ENCODE data around the gene B4GALT2.

The B4GALT2 gene

GRCh38 chr1:44038876-44039657 is 60.1 kb downstream of the B4GALT2 start:
- Mint-ChIP-seq H3K27me3 (peaks cover 2% of the 10 kb centered on the region), H3K9me3 (no peaks in the 10 kb centered on the region), H3K4me1 (no peaks in the 10 kb centered on the region), H3K4me3 (no peak overlapping the region), H3K36me3 (ENCODE audit: low read depth) (no peaks in the 10 kb centered on the region), H3K27ac (no peak overlapping the region)
- ATAC-seq (no peak), DNase-seq (no peak)

- Mint-ChIP-seq H3K27ac (no peak overlapping the region), H3K9me3 (no peaks in the 10 kb centered on the region), H3K36me3 (ENCODE audit: low read depth) (no peaks in the 10 kb centered on the region), H3K27me3 (peaks cover 2% of the 10 kb centered on the region), H3K4me1 (no peaks in the 10 kb centered on the region), H3K4me3 (no peak overlapping the region)
- DNase-seq (no peak), ATAC-seq (no peak)
These were observed 61.4 kb downstream of the B4GALT2 start for GRCh38 chr1:44040418-44040817.
